Brain microvascular endothelial cell (primary cell): ENCODE results near the gene FKBP7.
A peak's percentile ranks its signal among the peaks of the same experiment; 100 is the strongest.
"Not testable (repeated sequence)": the region's sequence is repeated elsewhere in the genome, so short reads cannot be mapped to it uniquely, and the experiment has no call there.

Experiments used
- DNase-seq: peaks from one replicate; pipeline ENCODE4 v3.0.0-alpha.2; 2020
- H3K27ac ChIP-seq: fragments of 250-450 bp; sonication (Bioruptor Pico); 2 replicates; pipeline ENCODE4 v1.5.1; 2020; ENCODE audit warnings: mild to moderate bottlenecking, moderate library complexity
- H3K27me3 ChIP-seq: fragments of 250-450 bp; sonication (Bioruptor Pico); replicated peaks from 2 replicates; pipeline ENCODE4 v1.5.1; 2020; ENCODE audit warnings: mild to moderate bottlenecking
- H3K36me3 ChIP-seq: fragments of 250-450 bp; sonication (Bioruptor Pico); replicated peaks from 2 replicates; pipeline ENCODE4 v1.5.1; 2020; ENCODE audit warnings: mild to moderate bottlenecking
- H3K4me3 ChIP-seq: 2 replicates; pipeline ENCODE4 v1.5.1; 2011; ENCODE audit warnings: low read depth, mild to moderate bottlenecking, control low read depth, low read length, moderate library complexity
- CTCF ChIP-seq: IDR thresholded peaks from 2 replicates; pipeline ENCODE4 v1.5.1; 2011; ENCODE audit warnings: low read depth, mild to moderate bottlenecking, moderate library complexity, low read length, control low read depth, inconsistent platforms; ENCODE audit errors: missing control alignments
- in situ Hi-C: cut with HindIII; loops from 2 replicates; pipeline ENCODE4 v1.10.0; 2017; ENCODE audit warnings: low sequenced_read_pairs, low pct_ligation_motif_present

FKBP7 gene

GRCh38 chr2:178478130-178478438 lies 316 bp downstream of the FKBP7 start:
- no peak for TF ChIP-seq CTCF
- in situ Hi-C loops = no loop called here
- no peaks in the 10 kb centered on the region for H3K27me3 ChIP-seq
- no peak for DNase-seq
- peak overlapping the region; percentile 88 for H3K27ac ChIP-seq
- H3K4me3 ChIP-seq = peak overlapping the region; percentile 77
- no peaks in the 10 kb centered on the region for H3K36me3 ChIP-seq

GRCh38 chr2:178477443-178478129 lies 814 bp downstream of the FKBP7 start:
- Histone ChIP-seq H3K27me3 (no peaks in the 10 kb centered on the region), H3K4me3 (peak overlapping the region; percentile 77), H3K36me3 (no peaks in the 10 kb centered on the region), H3K27ac (peak overlapping the region; percentile 88)
- in situ Hi-C loops = no loop called here
- DNase-seq = no peak
- TF ChIP-seq CTCF = no peak

GRCh38 chr2:178476477-178476876 lies 1.9 kb downstream of the FKBP7 start:
- H3K27ac ChIP-seq = no peak overlapping the region
- TF ChIP-seq CTCF = no peak
- in situ Hi-C loops = no loop called here
- DNase-seq = no peak
- H3K36me3 ChIP-seq = no peaks in the 10 kb centered on the region
- H3K4me3 ChIP-seq = peak overlapping the region; percentile 32
- H3K27me3 ChIP-seq = no peaks in the 10 kb centered on the region

GRCh38 chr2:178474560-178474959 lies 3.8 kb downstream of the FKBP7 start:
- H3K27ac ChIP-seq = no peak overlapping the region
- no peaks in the 10 kb centered on the region for H3K27me3 ChIP-seq
- DNase-seq = no peak
- H3K4me3 ChIP-seq = no peak overlapping the region
- no peak for TF ChIP-seq CTCF
- H3K36me3 ChIP-seq = no peaks in the 10 kb centered on the region
- in situ Hi-C loops = no loop called here

- Histone ChIP-seq H3K36me3 (no peaks in the 10 kb centered on the region), H3K4me3 (no peak overlapping the region), H3K27me3 (no peaks in the 10 kb centered on the region), H3K27ac (no peak overlapping the region)
- in situ Hi-C loops = no loop called here
- TF ChIP-seq CTCF = no peak
- no peak for DNase-seq
These were observed 4.5 kb downstream of the FKBP7 start for GRCh38 chr2:178473931-178474330.

GRCh38 chr2:178473373-178473772 lies 5.0 kb downstream of the FKBP7 start:
- H3K27me3 ChIP-seq = no peaks in the 10 kb centered on the region
- DNase-seq = no peak
- no peak overlapping the region for H3K27ac ChIP-seq
- H3K36me3 ChIP-seq = no peaks in the 10 kb centered on the region
- H3K4me3 ChIP-seq = no peak overlapping the region
- in situ Hi-C loops = no loop called here
- no peak for TF ChIP-seq CTCF

GRCh38 chr2:178471313-178471712 lies 7.1 kb downstream of the FKBP7 start:
- in situ Hi-C loops, H3K4me3 ChIP-seq, DNase-seq, H3K36me3 ChIP-seq, H3K27me3 ChIP-seq, H3K27ac ChIP-seq: not testable (repeated sequence)
